ENCODE results near the gene WASF2.
A peak's percentile ranks its signal among the peaks of the same experiment; 100 is the strongest.
"Not testable (repeated sequence)": the region's sequence is repeated elsewhere in the genome, so short reads cannot be mapped to it uniquely, and the experiment has no call there.

WASF2 gene

DNA sequence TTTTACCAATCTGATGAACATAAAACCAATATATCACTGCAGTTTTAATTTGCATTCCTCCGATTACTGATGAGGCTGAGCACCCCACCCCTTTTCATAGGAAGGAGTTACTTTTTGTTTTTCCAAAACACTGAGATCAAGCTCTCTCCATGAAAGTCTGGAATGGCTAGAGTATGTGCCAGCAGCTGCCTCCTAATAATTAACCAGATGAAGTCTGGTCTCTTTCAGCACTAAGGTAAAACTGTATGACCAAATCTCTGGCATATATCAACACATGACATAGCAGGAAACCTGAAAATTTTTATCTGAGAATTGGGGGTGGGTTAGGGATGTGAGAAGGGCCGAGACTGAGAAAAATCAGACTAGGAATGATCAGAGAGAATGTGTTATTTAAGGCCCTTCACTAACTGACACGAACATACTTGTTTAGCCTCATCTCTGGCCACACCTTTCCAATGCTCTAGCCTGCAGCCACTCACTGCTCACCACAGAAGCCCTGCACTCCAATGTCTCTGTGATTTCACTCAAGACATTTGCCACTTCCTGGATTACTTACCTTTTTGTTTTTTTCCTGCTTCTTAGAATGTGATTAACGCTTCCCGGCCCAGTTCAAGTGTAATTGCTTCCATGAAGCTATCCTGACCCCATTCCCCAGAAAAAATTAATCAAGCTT lies 34.7 kb downstream of the WASF2 start:
- Mint-ChIP-seq H3K27ac (peak overlapping the region; percentile 50 to 79), H3K27me3 (no peaks in the 10 kb centered on the region), H3K9me3 (no peaks in the 10 kb centered on the region), H3K4me3 (peak overlapping the region; percentile 37 to 65), H3K4me1 (peaks cover 56% of the 10 kb centered on the region)
- no peak for DNase-seq
- peak; percentile 83 for ATAC-seq

DNA sequence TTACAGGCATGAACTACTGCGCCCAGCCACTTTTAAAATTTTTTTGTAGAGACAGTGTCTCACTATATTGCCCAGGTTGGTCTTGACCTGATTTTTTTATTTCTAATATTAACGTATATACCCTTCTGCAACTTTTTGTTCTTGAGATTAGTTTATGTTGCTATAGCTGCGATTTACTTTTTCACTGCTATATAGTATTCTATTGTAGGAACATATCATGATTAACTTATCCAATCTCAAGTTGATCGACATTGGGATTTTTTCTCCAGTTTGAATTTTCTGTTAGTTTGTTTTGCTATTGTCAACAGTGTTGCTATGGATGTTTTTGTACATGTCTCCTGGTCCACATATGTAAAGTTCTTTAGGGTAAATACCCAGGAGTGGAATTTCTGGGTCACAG lies 35.4 kb downstream of the WASF2 start:
- no peak for DNase-seq
- Mint-ChIP-seq H3K9me3 (no peaks in the 10 kb centered on the region), H3K4me1 (peaks cover 54% of the 10 kb centered on the region), H3K4me3 (no peak overlapping the region), H3K27me3 (no peaks in the 10 kb centered on the region), H3K27ac (peak overlapping the region in 1 of 2 donors; percentile 10)
- ATAC-seq, result no peak

DNA sequence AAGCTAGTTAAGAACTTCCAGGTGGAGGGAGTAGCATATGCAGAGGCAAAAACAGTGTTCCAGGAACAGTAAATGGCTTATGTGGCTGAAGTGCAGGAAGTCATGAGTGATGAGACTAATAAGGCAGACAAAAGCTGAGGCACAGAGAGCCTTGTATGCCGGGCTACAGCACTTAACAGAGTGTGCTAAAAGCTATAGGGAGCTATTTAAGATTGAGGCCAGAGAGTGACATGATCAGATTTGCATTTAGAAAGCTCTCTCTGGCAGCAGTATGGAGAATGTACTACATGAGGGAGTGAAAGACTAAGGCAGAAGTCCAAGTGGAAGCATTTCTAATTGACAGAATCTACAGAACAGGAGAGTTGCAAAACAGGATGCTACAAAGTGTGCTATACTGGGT lies 38.6 kb downstream of the WASF2 start:
- H3K4me1 Mint-ChIP-seq, result peaks cover 75% of the 10 kb centered on the region
- DNase-seq (no peak), ATAC-seq (no peak)
- no peaks in the 10 kb centered on the region for H3K27me3 Mint-ChIP-seq
- H3K4me3 Mint-ChIP-seq, result no peak overlapping the region
- H3K9me3 Mint-ChIP-seq, result no peaks in the 10 kb centered on the region
- no peak overlapping the region for H3K27ac Mint-ChIP-seq

DNA sequence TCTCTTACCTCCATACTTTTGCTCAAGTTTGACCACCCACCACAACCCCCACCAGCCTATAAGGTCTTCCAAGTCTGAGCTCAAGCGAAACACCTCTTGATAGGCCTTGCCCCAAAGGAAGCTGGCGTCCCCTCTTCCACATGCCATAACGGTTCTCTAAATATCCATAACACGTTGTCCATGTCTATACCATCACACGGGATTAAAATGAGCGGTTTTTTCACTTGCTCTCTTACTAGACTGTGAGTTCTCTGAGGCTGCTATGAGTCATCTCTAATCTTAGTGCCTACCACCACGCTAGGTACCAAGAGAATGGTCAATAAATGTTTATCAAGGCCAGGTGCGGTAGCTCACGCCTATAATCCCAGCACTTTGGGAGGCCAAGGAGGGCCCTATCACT lies 41.0 kb downstream of the WASF2 start:
- Mint-ChIP-seq H3K4me1 (peaks cover 72% of the 10 kb centered on the region), H3K27me3 (no peaks in the 10 kb centered on the region), H3K4me3 (no peak overlapping the region), H3K27ac (peak overlapping the region in 1 of 2 donors; percentile 4), H3K9me3 (no peaks in the 10 kb centered on the region)
- no peak for DNase-seq
- peak; percentile 46 for ATAC-seq

DNA sequence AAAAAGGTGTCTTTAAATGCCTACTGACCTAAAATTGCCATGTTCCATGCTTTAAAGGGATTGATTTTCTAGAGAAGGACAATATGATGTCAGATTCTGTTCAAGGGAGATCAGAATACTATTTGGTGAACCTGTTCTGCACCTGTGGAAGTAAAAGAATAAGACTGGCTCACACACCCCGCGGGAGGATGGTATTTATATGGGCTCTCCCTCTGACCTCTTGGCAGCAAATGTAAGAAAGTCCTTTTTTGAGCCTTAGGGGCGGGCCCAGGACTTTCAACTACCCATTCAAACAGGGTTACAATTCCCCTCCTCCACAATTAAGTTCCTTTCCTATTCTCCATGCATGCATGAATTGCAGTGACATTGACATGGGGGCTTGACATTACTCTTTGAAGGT lies 42.1 kb downstream of the WASF2 start:
- no peak for DNase-seq
- Mint-ChIP-seq H3K9me3 (no peaks in the 10 kb centered on the region), H3K4me3 (no peak overlapping the region), H3K27ac (no peak overlapping the region), H3K4me1 (peaks cover 71% of the 10 kb centered on the region), H3K27me3 (no peaks in the 10 kb centered on the region)
- ATAC-seq, result no peak

DNA sequence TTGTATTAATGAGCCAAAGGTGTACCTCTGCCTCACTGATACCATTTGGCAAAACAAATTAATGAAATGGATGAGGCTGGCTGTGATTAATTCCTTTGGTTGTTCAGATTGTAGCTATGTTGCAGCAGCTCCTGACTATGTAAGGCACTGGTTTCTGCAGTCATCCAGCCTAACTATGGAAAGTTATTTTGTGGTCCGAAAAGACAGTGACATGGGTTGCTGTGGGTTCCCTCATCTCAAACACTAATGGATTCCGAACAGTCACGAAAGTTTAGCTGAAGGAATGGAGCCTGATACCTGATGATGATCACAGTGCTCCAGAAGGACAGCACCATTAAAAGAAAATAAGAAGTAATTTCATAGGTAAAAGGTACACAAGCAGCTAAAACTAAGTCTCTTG lies 42.6 kb downstream of the WASF2 start:
- H3K4me1 Mint-ChIP-seq, result peaks cover 71% of the 10 kb centered on the region
- peak overlapping the region in 1 of 2 donors; percentile 27 for H3K27ac Mint-ChIP-seq
- H3K9me3 Mint-ChIP-seq, result no peaks in the 10 kb centered on the region
- H3K4me3 Mint-ChIP-seq, result no peak overlapping the region
- DNase-seq (no peak), ATAC-seq (no peak)
- no peaks in the 10 kb centered on the region for H3K27me3 Mint-ChIP-seq

DNA sequence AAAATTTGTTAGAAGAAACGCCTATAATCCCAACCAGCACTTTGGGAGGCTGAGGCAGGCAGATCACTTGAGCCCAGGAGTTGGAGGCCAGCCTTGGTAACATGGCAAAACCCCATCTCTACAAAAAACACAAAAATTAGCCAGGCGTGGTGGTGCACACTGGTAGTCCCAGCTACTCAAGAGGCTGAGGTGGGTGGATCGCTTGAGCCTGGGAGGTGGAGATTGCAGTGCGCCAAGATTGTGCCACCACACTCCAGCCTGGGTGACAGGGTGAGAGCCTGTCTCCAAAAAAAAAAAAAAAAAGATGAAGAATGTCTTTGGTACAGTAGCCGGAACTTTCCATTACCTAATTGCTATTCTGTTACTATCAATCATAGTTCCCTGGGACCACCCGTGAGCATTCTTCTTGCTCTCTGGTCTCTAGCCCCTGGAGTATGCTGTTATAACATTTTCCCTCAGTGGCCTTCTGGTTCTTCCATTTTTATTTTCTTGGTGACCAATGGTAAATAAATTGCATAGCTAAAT lies 43.4 kb downstream of the WASF2 start:
- DNase-seq, result no peak
- no peak for ATAC-seq
- H3K9me3 Mint-ChIP-seq, result no peaks in the 10 kb centered on the region
- peaks cover 70% of the 10 kb centered on the region for H3K4me1 Mint-ChIP-seq
- H3K27me3 Mint-ChIP-seq, result no peaks in the 10 kb centered on the region
- peak overlapping the region in 1 of 2 donors; percentile 18 for H3K4me3 Mint-ChIP-seq
- H3K27ac Mint-ChIP-seq, result peak overlapping the region in 1 of 2 donors; percentile 27

DNA sequence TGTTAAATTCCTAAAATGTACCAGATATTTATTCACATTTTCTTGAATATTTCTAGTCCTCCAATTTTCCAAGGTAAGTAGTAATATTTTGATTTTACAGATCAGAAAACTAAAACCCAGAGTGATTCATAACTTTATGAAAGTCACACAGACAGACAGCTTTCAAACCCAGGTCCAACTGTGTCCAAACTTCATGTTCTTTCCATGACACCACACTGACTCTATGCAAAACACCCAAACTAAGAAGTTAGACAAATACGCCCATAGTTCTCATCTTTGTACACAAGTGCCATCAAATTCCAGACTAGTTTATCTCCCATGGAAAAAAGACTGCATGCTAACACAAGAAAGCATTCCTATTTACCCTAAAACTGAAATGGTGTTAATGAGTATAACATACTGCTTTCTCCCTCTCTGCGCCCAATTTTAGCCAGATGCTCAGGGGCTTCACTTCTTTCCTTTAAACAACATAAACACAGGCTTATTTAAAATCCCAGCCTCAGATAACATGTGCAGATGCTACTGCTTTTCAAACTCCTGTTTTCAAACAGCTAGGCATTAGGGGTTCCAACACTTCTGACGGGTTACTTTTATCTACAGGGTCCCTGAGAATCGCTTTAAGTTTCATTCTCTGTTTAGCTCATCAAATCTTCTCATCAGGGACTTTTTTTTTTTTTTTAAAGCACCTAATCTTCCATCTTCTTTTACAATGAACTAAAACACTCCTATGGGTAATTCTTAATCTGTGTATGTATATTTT lies 44.6 kb downstream of the WASF2 start:
- Mint-ChIP-seq H3K27ac (peak overlapping the region; percentile 75 to 91), H3K4me3 (peak overlapping the region; percentile 60 to 77), H3K4me1 (peaks cover 59% of the 10 kb centered on the region), H3K9me3 (no peaks in the 10 kb centered on the region), H3K27me3 (no peaks in the 10 kb centered on the region)
- ATAC-seq, result peak; percentile 93
- DNase-seq, result peak; percentile 19 to 24

DNA sequence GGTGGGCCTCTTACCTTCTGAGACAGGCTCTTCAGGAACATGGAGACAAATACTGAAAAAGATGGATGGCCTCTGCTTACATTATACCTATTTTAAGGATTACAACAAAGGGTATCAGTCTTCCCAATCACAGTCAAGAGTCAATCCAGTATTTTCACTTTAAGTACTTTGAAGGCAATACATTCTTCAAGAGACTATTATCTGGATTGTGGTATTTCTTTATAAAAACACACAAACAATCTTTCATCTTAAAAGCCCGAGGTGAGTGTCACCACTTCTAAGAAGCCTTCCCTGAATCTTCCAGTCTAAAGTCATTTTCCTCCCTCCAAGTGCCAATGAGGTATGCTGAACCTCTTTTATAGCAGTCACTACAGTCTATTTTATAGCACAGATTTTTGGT lies 45.3 kb downstream of the WASF2 start:
- Mint-ChIP-seq H3K27me3 (no peaks in the 10 kb centered on the region), H3K9me3 (no peaks in the 10 kb centered on the region), H3K4me1 (peaks cover 62% of the 10 kb centered on the region), H3K27ac (peak overlapping the region; percentile 75 to 77), H3K4me3 (peak overlapping the region; percentile 60 to 77)
- no peak for ATAC-seq
- DNase-seq, result no peak

DNA sequence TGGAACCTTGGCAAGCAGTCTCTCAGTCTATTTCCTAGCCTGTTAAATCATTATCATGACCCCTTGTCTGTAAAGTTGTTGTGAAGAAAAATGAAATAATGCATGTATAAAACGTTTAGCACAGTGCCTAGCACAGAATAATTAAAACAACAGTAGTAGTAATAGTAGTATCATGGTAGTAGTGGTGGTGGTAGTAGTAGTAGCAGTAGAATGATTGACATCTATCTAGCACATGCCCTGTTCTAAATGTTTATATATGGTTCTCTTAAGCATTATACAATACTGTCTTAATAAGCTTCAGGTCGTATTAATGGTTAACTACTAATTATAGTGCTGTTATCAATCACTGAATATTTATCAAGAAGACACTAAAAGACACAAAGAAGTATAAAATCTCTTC lies 50.8 kb downstream of the WASF2 start:
- peaks cover 67% of the 10 kb centered on the region for H3K4me1 Mint-ChIP-seq
- H3K27me3 Mint-ChIP-seq, result no peaks in the 10 kb centered on the region
- H3K9me3 Mint-ChIP-seq, result no peaks in the 10 kb centered on the region
- H3K27ac Mint-ChIP-seq, result no peak overlapping the region
- DNase-seq (no peak), ATAC-seq (no peak)
- H3K4me3 Mint-ChIP-seq, result no peak overlapping the region

DNA sequence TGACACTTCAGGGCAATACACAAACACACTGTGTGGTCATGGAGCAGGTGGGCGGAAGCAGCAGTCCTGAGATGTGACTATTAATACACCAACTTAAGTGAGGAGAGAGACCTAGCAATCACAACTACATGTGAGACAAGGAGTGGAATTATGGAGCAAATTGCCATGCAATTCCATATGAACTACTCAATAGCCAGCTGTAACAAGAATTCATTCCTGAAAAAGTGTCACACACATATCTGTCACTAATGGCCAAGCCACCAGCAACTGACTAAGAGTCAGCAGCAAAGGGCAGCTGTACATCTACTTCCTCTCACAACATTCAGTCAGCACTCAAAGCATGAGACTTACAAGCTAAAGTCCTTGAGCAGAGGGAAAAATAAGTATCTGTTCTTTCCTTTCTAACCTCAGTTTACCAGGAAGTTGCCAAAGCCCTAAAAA lies 51.3 kb downstream of the WASF2 start:
- DNase-seq (no peak), ATAC-seq (no peak)
- peaks cover 67% of the 10 kb centered on the region for H3K4me1 Mint-ChIP-seq
- no peaks in the 10 kb centered on the region for H3K27me3 Mint-ChIP-seq
- H3K9me3 Mint-ChIP-seq, result no peaks in the 10 kb centered on the region
- no peak overlapping the region for H3K4me3 Mint-ChIP-seq
- peak overlapping the region; percentile 15 to 74 for H3K27ac Mint-ChIP-seq

DNA sequence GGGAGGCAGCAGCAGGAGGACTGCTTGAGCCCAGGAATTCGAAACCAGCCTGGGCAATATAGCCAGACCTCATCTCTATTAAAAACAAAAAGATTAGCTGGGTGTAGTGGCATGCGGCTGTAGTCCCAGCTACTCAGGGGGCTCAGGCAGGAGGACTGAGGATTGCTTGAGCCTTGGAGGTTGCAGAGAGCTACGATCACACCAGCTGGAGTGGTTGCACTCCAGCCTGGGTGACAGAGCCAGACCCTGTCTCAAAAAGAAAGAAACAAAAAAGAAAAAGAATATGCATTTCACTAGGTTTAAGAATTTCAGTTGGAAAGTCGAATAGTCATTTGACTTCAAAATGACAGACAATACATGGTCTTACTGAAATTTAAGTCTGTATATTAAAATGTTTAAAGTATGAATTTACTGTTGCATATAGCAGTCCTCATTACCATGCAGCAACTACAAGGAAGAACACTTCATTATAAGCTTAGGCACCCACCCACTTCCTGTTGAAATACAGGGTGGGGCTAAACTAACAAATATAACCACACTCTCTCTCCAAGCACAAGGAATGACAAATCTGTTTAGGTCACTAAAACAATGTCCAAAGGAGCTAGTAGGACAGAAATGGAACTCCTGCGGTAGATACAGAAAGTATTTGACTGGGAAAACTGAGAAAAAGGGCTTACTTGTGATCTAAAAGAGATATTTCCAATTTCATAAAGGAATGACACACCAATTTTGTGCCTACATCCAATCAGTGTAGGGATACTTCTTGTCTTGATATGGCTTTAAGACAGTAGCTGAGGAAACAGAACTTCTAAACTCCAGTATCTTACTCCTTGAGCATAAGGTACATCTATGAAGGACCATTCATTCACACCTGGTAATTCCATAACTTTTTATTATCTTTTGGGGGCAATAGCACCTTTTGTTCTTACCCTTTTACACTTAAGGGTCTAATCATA lies 53.5 kb downstream of the WASF2 start:
- Mint-ChIP-seq H3K9me3 (no peaks in the 10 kb centered on the region), H3K4me3 (peak overlapping the region; percentile 45 to 68), H3K27ac (peak overlapping the region in 1 of 2 donors; percentile 42), H3K4me1 (peaks cover 76% of the 10 kb centered on the region), H3K27me3 (no peaks in the 10 kb centered on the region)
- DNase-seq (no peak), ATAC-seq (peak; percentile 74)

DNA sequence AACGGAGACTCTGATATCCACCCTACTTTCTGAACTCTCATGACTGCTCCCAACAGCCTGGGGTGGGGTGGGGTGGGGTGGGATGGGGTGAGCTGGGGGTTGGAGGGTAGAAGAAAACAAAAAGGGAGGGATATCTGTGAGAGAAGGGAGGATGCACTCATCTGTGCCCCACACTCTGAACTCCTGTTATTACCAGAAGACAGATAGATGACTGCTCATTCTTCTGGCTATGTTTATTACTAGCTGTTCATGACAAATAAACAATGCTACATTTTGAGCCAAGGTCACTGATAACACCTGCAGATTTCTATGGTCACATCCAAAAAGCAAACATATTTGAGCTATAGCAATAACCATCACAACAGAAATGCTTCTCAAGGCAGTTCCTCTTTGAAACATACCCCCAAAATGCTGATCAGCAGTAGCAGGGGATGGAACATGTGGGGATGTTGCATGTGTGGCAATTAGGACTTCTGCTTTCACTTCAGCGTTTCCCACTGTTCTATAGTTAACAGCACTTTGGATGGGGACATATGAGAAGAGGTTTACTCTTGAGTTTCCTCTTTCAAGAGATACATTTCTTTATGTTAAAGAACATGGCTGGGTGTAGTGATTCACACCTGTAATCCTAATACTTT lies 54.3 kb downstream of the WASF2 start:
- Mint-ChIP-seq H3K27me3 (no peaks in the 10 kb centered on the region), H3K27ac (peak overlapping the region; percentile 42 to 82), H3K4me3 (peak overlapping the region; percentile 45 to 68), H3K9me3 (no peaks in the 10 kb centered on the region), H3K4me1 (peaks cover 84% of the 10 kb centered on the region)
- DNase-seq (no peak), ATAC-seq (no peak)

DNA sequence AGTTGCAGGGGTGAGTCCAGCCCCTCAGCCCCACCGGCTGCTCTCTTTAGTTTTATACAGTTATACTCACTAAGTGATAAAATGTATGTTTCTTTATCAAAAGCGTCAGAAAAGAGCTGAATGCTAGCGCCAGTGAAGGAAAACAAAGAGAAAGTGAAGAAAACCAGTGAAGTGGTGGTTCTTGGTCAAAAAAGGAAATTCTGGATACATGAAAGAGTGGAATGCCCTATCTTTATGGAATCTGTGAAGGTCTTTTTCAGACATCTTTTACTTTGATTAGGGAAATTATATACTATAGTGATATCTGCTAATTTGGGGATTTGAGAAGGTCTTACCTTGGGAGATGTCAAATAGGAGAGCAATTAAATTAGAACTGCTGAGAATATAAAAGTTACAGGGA lies 56.3 kb downstream of the WASF2 start:
- no peaks in the 10 kb centered on the region for H3K9me3 Mint-ChIP-seq
- ATAC-seq (no peak), DNase-seq (no peak)
- H3K4me1 Mint-ChIP-seq, result peaks cover 89% of the 10 kb centered on the region
- no peak overlapping the region for H3K4me3 Mint-ChIP-seq
- no peaks in the 10 kb centered on the region for H3K27me3 Mint-ChIP-seq
- H3K27ac Mint-ChIP-seq, result no peak overlapping the region

DNA sequence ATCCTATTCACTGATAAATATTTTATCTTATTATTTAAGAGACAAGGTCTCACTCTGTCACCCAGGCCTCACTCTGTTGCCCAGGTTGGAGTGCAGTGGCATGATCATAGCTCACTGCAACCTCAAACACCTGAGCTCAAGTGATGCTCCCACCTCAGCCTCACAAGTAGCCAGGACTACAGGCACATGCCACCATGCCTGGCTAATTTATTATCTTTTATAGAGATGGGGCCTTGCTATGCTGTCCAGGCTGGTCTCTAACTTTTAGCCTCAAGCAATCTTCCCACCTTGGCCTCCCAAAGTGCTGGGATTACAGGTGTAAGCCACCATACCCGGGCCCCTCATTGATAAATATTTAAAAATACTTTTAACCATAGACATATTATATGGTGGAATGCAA lies 57.2 kb downstream of the WASF2 start:
- peaks cover 89% of the 10 kb centered on the region for H3K4me1 Mint-ChIP-seq
- not testable (repeated sequence) for H3K27ac Mint-ChIP-seq

More for the DNA sequence above, 57.2 kb downstream of the WASF2 start:
- ATAC-seq, H3K27me3 Mint-ChIP-seq, DNase-seq, H3K4me3 Mint-ChIP-seq, H3K9me3 Mint-ChIP-seq: not testable (repeated sequence)

All from stimulated activated naive CD8-positive, alpha-beta T cell treated with anti-CD3 and anti-CD28 coated beads, Interleukin-15, amount 100 ng/mL, for 72 hours (primary cell).